ENCODE results near the gene ASCC1. TPM values are rescaled to one million over a fixed set of nuclear protein-coding genes. Genes with fewer than 3 reads are reported as not detected.

ASCC1 gene
- total RNA-seq, 2 experiments from 2014 or later: 61.6 to 66.2 TPM

DNA sequence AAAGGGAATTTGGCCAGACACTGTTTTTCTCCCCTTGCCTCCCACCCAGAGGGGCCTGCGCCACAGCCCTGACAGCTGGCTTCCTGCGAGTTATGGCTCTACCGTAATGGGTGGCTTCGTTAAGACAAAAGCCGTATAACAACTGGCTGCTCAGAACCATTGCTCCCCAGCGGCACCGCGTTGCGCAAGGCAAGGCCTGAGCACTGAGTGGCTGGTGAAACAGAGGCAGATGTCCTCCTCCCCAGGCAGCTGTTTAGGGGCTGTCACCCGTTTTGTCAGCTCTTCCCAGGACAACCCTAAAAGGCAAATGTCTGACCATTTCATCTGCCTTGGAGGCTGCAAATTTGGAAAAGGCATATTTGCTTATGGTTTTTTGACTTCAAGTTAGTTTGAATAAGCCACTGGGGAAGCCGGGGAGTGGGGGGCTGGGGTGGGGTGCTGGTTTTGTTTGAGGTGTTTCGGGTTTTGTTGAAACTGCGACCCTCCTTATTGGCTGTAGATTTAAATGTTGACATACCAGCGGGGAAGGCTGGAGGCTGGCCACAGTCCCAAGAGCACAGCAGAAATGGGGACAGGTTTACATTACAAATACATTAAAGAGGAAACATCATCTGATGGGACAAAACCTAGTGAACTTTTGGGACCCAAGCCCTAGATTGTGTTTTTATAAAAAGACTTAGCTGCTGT, 127.0 kb downstream of the ASCC1 start:
- TF ChIP-seq, protein P1, sequence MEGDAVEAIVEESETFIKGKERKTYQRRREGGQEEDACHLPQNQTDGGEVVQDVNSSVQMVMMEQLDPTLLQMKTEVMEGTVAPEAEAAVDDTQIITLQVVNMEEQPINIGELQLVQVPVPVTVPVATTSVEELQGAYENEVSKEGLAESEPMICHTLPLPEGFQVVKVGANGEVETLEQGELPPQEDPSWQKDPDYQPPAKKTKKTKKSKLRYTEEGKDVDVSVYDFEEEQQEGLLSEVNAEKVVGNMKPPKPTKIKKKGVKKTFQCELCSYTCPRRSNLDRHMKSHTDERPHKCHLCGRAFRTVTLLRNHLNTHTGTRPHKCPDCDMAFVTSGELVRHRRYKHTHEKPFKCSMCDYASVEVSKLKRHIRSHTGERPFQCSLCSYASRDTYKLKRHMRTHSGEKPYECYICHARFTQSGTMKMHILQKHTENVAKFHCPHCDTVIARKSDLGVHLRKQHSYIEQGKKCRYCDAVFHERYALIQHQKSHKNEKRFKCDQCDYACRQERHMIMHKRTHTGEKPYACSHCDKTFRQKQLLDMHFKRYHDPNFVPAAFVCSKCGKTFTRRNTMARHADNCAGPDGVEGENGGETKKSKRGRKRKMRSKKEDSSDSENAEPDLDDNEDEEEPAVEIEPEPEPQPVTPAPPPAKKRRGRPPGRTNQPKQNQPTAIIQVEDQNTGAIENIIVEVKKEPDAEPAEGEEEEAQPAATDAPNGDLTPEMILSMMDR (IDR thresholded peaks at IDR 0.05): no peak
- intact Hi-C loops (cut with micrococcal nuclease): loop anchor here (5.0 to 10.0 kb wide), 2 partner anchors 128 to 246 kb away; partner anchors contain the start of genes ANAPC16 and ASCC1
- H3K27ac Mint-ChIP-seq: peak overlapping the region; percentile 97
- H3K4me3 Mint-ChIP-seq: peak overlapping the region; percentile 96
- H3K4me1 Mint-ChIP-seq (ENCODE audit: low read depth): peaks cover 58% of the 10 kb centered on the region
- DNase-seq: peak; percentile 74
- no peaks in the 10 kb centered on the region for H3K27me3 Mint-ChIP-seq
- ATAC-seq: peak; percentile 32
- ChIA-PET CTCF (interaction anchor here (0.9 to 2.3 kb wide), 10 partner anchors 11 to 253 kb away, joined by 3 to 12 read pairs (median 4); no protein-coding TSS in a partner anchor), POLR2A (interaction anchor here (0.5 to 2.9 kb wide), 28 partner anchors 8 to 266 kb away, joined by 3 to 19 read pairs (median 4); partner anchors contain the start of genes ANAPC16, ASCC1 and DNAJB12)
- peaks cover 32% of the 10 kb centered on the region for H3K36me3 Mint-ChIP-seq (ENCODE audit: low read depth)
- no peaks in the 10 kb centered on the region for H3K9me3 Mint-ChIP-seq

DNA sequence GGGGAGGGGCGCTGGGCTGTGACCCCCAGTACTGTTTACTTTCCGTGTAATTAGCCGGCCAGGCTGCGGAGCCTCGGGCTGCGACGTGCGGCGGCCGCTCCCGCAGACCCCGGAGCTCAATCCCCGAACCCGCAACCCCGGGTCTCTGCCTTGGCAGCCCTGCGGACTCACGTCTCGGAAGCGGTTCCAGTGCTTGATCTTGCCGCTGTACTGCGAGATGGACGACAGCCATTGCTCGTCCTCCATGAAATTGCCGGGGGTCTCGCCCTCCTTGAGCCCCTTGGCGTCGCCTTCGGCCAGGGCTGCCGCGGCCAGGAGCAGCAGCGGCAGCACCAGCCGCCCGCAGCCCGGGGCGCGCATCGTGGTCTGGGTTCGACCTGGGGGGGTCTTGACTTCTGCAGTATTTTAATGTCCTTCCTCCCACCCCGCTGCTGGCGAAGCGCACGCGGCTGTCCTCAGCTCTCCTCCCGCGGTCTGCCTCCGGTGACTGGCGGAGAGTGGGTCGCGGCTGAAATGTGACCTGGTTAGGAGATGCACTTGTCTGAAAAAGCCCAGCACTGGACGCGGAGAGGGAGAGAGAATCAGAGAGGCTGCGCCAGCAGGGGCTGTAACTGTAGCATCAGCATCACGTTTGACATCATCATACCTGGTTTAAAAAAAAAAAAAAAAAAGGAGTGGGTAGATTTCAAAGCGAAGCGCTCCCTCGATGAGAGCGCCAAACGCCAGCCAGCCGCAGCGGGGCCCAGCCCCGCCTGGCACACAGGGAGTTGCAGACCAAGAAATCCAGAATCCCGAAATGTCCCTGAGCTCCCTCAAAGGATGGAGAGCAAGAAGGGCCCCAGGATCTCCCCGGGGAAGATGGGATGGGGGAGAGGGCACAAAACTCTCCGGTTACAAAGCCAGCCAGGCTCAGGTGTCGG, 127.8 kb downstream of the ASCC1 start, which contains the start of gene SPOCK2:
Gene SPOCK2, minus strand, starts transcription at position 583 of the 920 bp plus-strand sequence. Its CDS starts 223 bp downstream, at position 360.
- Mint-ChIP-seq H3K4me1 (ENCODE audit: low read depth) (peaks cover 60% of the 10 kb centered on the region), H3K4me3 (peak within 1 kb of the TSS; percentile 96), H3K27me3 (no peaks in the 10 kb centered on the region), H3K27ac (peak within 1 kb of the TSS; percentile 97), H3K36me3 (ENCODE audit: low read depth) (peaks cover 34% of the 10 kb centered on the region), H3K9me3 (no peaks in the 10 kb centered on the region)
- ATAC-seq (peak; percentile 58), DNase-seq (peak; percentile 80)
- TF ChIP-seq, protein P1 (IDR thresholded peaks at IDR 0.05): no peak
- intact Hi-C loops (cut with micrococcal nuclease): loop anchor here (5.0 to 10.0 kb wide), 2 partner anchors 129 to 247 kb away; partner anchors contain the start of genes ANAPC16 and ASCC1
- ChIA-PET POLR2A (interaction anchor here (0.6 to 2.9 kb wide), 31 partner anchors 9 to 357 kb away, joined by 3 to 19 read pairs (median 4); partner anchors contain the start of genes ANAPC16, ASCC1 and DNAJB12), CTCF (interaction anchor here (1.0 to 2.3 kb wide), 10 partner anchors 15 to 254 kb away, joined by 3 to 6 read pairs (median 4); no protein-coding TSS in a partner anchor)

DNA sequence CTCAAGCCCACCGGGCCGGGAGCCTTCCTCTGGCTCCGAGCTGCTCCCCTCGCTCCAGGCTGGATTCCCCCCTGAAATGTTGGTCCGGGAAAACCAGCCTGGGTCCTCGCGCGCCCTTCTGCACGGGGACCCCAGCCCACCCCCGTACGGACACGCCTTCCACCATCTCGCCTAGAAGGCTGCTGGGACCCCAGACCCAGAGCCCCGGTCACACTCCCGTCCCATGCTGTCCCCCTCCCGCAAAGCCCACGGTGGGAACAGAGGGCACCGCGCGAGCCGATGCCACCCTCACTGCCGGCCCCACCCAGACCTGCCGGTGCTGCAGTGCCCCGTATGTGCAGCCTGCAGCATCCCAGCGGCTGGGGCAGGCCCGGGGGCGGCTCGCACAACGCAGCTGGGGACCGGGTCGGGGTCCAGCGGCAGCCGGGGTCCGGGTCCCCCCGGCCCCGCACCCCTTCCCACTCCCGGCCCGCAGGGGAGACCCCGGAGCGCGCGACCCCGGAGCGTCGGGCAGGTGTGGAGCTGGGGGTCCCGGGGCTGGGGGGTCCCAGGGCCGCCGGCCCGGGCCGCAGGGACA, 128.6 kb downstream of the ASCC1 start:
- H3K9me3 Mint-ChIP-seq: no peaks in the 10 kb centered on the region
- intact Hi-C loops (cut with micrococcal nuclease): loop anchor here (5.0 to 10.0 kb wide), 2 partner anchors 130 to 247 kb away; partner anchors contain the start of genes ANAPC16 and ASCC1
- H3K27ac Mint-ChIP-seq: peak overlapping the region; percentile 82
- ATAC-seq: peak; percentile 32
- peak overlapping the region; percentile 96 for H3K4me3 Mint-ChIP-seq
- ChIA-PET CTCF (interaction anchor here (0.9 to 2.3 kb wide), 7 partner anchors 19 to 250 kb away, joined by 3 to 6 read pairs (median 4); no protein-coding TSS in a partner anchor), POLR2A (interaction anchor here (0.6 to 2.9 kb wide), 21 partner anchors 8 to 357 kb away, joined by 3 to 19 read pairs (median 5); partner anchors contain the start of genes ANAPC16, ASCC1 and DNAJB12)
- H3K27me3 Mint-ChIP-seq: no peaks in the 10 kb centered on the region
- peaks cover 39% of the 10 kb centered on the region for H3K36me3 Mint-ChIP-seq (ENCODE audit: low read depth)
- DNase-seq: peak; percentile 60
- H3K4me1 Mint-ChIP-seq (ENCODE audit: low read depth): peaks cover 59% of the 10 kb centered on the region
- TF ChIP-seq, protein P1 (IDR thresholded peaks at IDR 0.05): no peak

DNA sequence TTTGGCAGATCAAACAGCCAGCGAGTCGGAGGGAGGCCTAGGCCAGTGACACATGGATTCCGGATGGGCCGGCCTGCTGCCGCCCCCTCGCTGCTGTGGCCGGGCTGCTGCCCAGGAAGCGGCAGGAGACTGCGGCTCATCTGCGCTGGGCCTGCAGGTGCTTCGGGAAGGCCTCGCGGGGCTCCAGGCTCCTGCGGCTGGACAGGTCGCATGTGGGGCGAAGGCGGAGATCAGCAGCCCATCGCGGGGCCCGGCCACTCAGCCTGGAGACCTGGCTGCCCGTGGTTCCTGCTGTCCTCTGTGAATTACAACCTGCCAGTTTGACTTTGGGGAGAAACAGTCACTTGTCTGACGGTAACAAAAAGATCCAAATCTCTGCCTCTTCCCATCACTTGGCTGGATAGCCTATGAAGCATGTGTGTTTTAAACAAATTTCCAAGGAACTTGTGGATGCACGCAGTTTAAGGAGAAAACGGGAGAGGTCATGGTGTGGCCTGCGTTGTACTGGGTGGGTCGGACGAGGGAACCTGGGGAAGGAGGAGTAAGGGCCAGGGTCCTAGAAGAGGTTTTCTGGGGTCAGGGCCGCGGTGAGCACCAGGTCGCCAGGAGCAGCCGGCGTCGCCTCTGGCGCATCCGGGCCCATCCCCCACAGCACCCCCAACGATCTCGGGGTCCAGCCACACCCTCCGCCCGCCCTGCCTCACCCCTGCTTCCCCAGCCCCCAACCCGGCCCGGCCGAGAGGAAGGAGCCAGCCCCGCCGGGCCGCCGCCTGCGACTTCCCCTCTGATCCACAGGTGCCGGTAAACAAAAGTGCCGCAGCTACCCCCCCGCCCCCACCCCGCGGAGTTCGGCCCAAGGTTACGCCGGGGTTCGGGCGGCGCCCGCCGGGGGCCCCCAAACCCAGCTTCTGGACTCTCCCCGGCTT, 129.3 kb downstream of the ASCC1 start:
- peak overlapping the region; percentile 96 for H3K4me3 Mint-ChIP-seq
- TF ChIP-seq, protein P1 (IDR thresholded peaks at IDR 0.05): no peak
- ATAC-seq: peak; percentile 7
- ChIA-PET CTCF (interaction anchor here (0.9 to 1.6 kb wide), 7 partner anchors 20 to 251 kb away, joined by 3 to 7 read pairs (median 4); no protein-coding TSS in a partner anchor), POLR2A (interaction anchor here (0.7 to 2.9 kb wide), 10 partner anchors 8 to 240 kb away, joined by 3 to 19 read pairs (median 6); no protein-coding TSS in a partner anchor)
- H3K4me1 Mint-ChIP-seq (ENCODE audit: low read depth): peaks cover 63% of the 10 kb centered on the region
- H3K27ac Mint-ChIP-seq: peak overlapping the region; percentile 82
- H3K36me3 Mint-ChIP-seq (ENCODE audit: low read depth): peaks cover 39% of the 10 kb centered on the region
- no peaks in the 10 kb centered on the region for H3K9me3 Mint-ChIP-seq
- intact Hi-C loops (cut with micrococcal nuclease): loop anchor here (5.0 to 10.0 kb wide), 2 partner anchors 131 to 248 kb away; partner anchors contain the start of genes ANAPC16 and ASCC1
- H3K27me3 Mint-ChIP-seq: no peaks in the 10 kb centered on the region
- DNase-seq: peak; percentile 69

Measured in activated CD8-positive, alpha-beta T cell treated with anti-CD3 and anti-CD28 coated beads for 36 hours (primary cell).